GM18526 (cell line): ENCODE measurements around the gene USP17L12.
"Not testable (repeated sequence)": the region's sequence is repeated elsewhere in the genome, so short reads cannot be mapped to it uniquely, and the experiment has no call there.

ENCODE experiments used
- POLR2A ChIP-seq: IDR thresholded peaks from 3 replicates; pipeline ENCODE4 v1.6.1; 2011; ENCODE audit not compliant: insufficient read length; ENCODE audit errors: extremely low read depth

USP17L12 gene

DNA sequence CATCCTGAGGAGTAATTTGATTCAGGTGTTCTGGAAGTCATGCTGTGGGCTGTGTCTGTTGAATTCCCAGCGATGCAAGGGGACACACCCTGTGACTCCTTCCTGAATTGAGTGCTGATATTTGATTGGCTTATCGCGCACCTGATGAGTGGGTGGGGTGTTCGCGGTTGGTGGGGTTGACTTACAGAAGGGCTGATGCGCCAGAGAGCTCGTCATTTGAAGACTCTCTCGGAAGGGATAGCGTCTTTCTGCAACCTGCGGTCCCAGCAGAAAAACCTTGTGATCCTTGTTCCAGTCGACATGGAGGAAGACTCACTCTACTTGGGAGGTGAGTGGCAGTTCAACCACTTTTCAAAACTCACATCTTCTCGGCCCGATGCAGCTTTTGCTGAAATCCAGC, at the start of gene USP17L12:
Gene USP17L12, plus strand, starts transcription at position 301 of the 400 bp plus-strand sequence. Its CDS starts 0 bp downstream, at position 301.
- TF ChIP-seq POLR2A: not testable (repeated sequence)

GRCh38 chr4:9210357-9210756, 9.6 kb upstream of the USP17L12 start, which contains the start of gene USP17L10:
Gene USP17L10, plus strand, starts transcription at chr4:9210657. Its CDS starts 0 bp downstream, at chr4:9210657.
- TF ChIP-seq POLR2A: not testable (repeated sequence)

DNA sequence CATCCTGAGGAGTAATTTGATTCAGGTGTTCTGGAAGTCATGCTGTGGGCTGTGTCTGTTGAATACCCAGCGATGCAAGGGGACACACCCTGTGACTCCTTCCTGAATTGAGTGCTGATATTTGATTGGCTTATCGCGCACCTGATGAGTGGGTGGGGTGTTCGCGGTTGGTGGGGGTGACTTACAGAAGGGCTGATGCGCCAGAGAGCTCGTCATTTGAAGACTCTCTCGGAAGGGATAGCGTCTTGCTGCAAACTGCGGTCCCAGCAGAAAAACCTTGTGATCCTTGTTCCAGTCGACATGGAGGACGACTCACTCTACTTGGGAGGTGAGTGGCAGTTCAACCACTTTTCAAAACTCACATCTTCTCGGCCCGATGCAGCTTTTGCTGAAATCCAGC, 4.8 kb upstream of the USP17L12 start, which contains the start of gene USP17L11:
Gene USP17L11, plus strand, starts transcription at position 301 of the 400 bp plus-strand sequence. Its CDS starts 0 bp downstream, at position 301.
- not testable (repeated sequence) for TF ChIP-seq POLR2A

GRCh38 chr4:9224596-9224995, 4.6 kb downstream of the USP17L12 start, which contains the start of gene USP17L13:
Gene USP17L13, plus strand, starts transcription at chr4:9224896. Its CDS starts 0 bp downstream, at chr4:9224896.
- not testable (repeated sequence) for TF ChIP-seq POLR2A

DNA sequence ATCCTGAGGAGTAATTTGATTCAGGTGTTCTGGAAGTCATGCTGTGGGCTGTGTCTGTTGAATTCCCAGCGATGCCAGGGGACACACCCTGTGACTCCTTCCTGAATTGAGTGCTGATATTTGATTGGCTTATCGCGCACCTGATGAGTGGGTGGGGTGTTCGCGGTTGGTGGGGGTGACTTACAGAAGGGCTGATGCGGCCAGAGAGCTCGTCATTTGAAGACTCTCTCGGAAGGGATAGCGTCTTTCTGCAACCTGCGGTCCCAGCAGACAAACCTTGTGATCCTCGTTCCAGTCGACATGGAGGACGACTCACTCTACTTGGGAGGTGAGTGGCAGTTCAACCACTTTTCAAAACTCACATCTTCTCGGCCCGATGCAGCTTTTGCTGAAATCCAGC, 14.1 kb downstream of the USP17L12 start, which contains the start of gene USP17L15:
Gene USP17L15, plus strand, starts transcription at position 301 of the 400 bp plus-strand sequence. Its CDS starts 0 bp downstream, at position 301.
- TF ChIP-seq POLR2A: not testable (repeated sequence)

DNA sequence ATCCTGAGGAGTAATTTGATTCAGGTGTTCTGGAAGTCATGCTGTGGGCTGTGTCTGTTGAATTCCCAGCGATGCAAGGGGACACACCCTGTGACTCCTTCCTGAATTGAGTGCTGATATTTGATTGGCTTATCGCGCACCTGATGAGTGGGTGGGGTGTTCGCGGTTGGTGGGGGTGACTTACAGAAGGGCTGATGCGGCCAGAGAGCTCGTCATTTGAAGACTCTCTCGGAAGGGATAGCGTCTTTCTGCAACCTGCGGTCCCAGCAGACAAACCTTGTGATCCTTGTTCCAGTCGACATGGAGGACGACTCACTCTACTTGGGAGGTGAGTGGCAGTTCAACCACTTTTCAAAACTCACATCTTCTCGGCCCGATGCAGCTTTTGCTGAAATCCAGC, 23.6 kb downstream of the USP17L12 start, which contains the start of gene USP17L17:
Gene USP17L17, plus strand, starts transcription at position 301 of the 400 bp plus-strand sequence. Its CDS starts 0 bp downstream, at position 301.
- TF ChIP-seq POLR2A: not testable (repeated sequence)

GRCh38 chr4:9247953-9248680, 28.2 kb downstream of the USP17L12 start, which contains the start of gene USP17L18:
Gene USP17L18, plus strand, starts transcription at chr4:9248630. Its CDS starts 0 bp downstream, at chr4:9248630.
- not testable (repeated sequence) for TF ChIP-seq POLR2A

DNA sequence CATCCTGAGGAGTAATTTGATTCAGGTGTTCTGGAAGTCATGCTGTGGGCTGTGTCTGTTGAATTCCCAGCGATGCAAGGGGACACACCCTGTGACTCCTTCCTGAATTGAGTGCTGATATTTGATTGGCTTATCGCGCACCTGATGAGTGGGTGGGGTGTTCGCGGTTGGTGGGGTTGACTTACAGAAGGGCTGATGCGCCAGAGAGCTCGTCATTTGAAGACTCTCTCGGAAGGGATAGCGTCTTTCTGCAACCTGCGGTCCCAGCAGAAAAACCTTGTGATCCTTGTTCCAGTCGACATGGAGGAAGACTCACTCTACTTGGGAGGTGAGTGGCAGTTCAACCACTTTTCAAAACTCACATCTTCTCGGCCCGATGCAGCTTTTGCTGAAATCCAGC, 33.1 kb downstream of the USP17L12 start, which contains the start of gene USP17L19:
Gene USP17L19, plus strand, starts transcription at position 301 of the 400 bp plus-strand sequence. Its CDS starts 0 bp downstream, at position 301.
- TF ChIP-seq POLR2A: not testable (repeated sequence)

- TF ChIP-seq POLR2A: not testable (repeated sequence)
These were observed 37.9 kb downstream of the USP17L12 start, which contains the start of gene USP17L20 for GRCh38 chr4:9257824-9258223. Gene USP17L20, plus strand, starts transcription at chr4:9258124. Its CDS starts 0 bp downstream, at chr4:9258124.

GRCh38 chr4:9262572-9262971, 42.6 kb downstream of the USP17L12 start, which contains the start of gene USP17L21:
Gene USP17L21, plus strand, starts transcription at chr4:9262872. Its CDS starts 0 bp downstream, at chr4:9262872.
- not testable (repeated sequence) for TF ChIP-seq POLR2A

DNA sequence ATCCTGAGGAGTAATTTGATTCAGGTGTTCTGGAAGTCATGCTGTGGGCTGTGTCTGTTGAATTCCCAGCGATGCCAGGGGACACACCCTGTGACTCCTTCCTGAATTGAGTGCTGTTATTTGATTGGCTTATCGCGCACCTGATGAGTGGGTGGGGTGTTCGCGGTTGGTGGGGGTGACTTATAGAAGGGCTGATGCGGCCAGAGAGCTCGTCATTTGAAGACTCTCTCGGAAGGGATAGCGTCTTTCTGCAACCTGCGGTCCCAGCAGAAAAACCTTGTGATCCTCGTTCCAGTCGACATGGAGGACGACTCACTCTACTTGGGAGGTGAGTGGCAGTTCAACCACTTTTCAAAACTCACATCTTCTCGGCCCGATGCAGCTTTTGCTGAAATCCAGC, 47.4 kb downstream of the USP17L12 start, which contains the start of gene USP17L22:
Gene USP17L22, plus strand, starts transcription at position 301 of the 400 bp plus-strand sequence. Its CDS starts 0 bp downstream, at position 301.
- TF ChIP-seq POLR2A: not testable (repeated sequence)
